HG03558 (cell line): ENCODE measurements around the gene PRSS27.

Experiments
- ATAC-seq: cut with Tn5 transposase; IDR thresholded peaks from one replicate; pipeline ENCODE4 v1.9.1; 2021; ENCODE audit warnings: moderate number of reproducible peaks; ENCODE audit not compliant: unreplicated experiment; ENCODE audit errors: extremely low read depth

The PRSS27 gene

DNA sequence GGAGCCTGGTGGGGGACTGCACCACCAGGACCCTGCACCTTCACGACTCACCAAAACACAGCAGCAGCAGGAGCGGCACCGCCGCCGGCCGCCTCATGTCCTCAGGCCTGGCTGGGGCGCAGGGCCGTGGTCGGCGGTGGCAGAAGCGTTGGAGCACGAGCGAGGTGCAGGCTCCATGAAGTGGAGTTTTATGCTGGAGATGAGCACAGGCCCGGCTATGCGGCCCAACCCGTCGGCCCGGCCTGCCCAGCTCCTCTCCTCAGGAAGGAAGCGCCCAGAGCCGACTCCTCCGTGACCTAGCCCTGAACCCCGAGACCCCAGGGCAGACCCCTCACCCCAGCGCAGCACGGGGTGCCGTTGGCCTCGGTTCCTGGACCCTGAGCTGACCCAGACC, at the start of gene PRSS27:
Gene PRSS27, minus strand, starts transcription at position 161 of the 394 bp plus-strand sequence. Its CDS starts 64 bp downstream, at position 97.
- ATAC-seq = no peak

DNA sequence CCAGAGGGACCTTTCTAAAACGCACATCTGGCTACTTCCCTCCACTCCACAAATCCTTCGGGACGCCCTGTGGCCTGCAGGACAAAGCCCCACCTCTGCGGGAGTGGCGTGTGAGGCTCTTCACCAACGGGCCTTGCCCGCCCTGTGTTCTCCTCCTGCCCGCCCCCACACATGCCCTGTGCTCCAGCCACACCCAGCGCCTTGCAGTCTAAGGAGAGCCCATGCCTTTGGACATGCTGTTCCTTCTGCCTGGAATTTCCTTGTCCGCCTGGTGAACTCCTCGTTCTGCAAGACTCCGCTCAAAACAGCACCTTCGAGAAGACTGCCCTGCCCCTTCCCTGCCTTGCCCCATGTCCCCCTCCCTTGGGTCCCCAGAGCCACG, 49.6 kb upstream of the PRSS27 start:
- no peak for ATAC-seq

DNA sequence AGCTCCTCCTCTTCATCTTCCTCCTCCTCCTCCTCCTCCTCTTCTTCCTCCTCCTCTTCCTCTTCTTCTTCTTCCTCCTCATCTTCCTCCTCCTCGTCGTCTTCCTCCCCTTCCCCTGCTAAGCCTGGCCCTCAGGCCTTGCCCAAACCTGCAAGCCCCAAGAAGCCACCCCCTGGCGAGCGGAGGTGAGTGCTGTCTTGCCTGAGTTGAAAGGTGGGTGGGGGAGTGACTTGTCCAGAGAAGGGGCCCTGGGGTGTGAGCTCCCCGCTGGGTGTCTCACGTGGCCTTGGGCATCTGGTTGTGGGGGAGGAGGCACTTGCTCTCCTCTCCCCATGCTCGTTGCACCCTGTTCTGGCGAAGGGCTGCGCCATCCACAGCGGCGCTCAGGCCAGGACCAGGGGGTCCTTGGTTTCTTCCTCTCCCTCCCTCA, 49.1 kb upstream of the PRSS27 start:
- ATAC-seq = no peak

DNA sequence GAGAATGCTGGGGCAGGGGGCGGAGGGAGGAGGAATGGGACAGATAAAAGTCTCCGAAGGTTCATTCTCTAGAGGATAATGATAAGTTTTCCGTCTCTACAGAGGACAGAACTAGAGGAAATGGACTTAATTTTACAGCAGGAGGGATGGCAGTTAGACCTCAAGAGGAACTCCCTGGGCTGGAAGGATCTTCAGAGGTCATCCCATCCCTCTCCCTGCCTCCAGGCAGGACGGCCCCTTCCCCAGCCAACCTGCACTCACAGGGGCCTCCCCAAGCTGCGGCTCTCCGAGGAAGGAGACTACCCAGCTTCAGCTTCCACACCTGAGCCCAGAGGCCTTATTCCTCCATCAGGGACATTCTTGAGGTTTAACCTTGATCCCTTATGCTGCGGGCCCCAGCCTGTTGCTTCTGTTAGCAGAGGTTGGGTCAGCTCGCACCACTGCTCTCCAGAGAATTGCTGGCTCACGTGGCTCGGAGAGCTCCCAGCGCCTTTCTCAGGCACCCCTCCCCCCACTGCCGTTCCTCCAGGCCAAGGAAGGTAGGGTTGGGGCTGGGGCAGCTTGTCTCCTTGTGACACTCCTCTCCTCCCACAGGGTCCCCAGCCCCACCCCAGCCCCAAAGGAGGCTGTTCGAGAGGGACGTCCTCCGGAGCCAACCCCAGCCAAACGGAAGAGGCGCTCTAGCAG, 48.5 kb upstream of the PRSS27 start:
- ATAC-seq = no peak

DNA sequence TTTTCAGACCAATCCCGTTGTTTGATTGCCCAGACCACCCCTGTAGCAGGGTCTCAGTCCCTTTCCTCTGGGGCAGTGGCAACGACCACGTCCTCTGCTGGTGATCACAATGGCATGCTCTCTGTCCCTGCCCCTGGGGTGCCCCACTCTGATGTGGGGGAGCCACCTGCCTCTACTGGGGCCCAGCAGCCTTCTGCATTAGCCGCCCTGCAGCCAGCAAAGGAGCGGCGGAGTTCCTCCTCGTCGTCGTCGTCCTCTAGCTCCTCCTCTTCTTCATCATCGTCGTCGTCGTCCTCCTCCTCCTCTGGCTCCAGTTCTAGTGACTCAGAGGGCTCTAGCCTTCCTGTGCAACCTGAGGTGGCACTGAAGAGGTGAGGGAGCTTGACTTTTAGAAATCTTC, 47.9 kb upstream of the PRSS27 start:
- ATAC-seq = no peak

DNA sequence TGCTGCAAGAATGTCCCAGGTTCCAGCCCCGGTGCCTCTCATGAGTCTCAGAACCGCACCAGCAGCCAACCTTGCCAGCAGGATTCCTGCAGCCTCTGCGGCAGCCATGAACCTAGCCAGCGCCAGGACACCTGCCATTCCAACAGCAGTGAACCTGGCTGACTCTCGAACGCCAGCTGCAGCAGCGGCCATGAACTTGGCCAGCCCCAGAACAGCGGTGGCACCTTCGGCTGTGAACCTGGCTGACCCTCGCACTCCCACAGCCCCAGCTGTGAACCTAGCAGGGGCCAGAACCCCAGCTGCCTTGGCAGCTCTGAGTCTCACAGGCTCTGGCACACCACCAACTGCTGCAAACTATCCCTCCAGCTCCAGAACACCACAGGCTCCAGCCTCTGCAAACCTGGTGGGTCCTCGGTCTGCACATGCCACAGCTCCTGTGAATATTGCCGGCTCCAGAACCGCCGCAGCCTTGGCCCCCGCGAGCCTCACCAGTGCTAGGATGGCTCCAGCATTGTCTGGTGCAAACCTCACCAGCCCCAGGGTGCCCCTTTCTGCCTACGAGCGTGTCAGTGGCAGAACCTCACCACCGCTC, 47.2 kb upstream of the PRSS27 start:
- ATAC-seq = no peak

DNA sequence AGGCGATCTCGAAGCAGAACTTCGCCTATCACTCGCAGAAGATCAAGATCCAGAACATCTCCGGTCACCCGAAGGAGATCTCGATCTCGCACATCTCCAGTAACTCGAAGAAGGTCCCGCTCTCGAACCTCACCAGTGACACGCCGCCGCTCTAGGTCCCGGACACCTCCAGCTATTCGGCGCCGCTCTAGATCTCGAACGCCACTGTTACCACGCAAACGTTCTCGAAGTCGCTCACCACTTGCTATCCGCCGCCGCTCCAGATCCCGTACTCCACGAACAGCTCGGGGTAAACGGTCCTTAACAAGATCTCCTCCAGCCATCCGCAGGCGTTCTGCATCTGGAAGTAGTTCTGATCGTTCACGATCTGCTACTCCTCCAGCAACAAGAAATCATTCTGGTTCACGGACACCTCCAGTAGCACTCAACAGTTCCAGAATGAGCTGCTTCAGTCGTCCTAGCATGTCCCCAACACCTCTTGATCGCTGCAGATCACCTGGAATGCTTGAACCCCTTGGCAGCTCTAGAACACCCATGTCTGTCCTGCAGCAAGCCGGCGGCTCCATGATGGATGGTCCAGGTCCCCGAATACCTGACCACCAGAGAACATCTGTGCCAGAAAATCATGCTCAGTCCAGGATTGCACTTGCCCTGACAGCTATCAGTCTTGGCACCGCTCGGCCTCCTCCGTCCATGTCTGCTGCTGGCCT, 46.6 kb upstream of the PRSS27 start:
- ATAC-seq = no peak

DNA sequence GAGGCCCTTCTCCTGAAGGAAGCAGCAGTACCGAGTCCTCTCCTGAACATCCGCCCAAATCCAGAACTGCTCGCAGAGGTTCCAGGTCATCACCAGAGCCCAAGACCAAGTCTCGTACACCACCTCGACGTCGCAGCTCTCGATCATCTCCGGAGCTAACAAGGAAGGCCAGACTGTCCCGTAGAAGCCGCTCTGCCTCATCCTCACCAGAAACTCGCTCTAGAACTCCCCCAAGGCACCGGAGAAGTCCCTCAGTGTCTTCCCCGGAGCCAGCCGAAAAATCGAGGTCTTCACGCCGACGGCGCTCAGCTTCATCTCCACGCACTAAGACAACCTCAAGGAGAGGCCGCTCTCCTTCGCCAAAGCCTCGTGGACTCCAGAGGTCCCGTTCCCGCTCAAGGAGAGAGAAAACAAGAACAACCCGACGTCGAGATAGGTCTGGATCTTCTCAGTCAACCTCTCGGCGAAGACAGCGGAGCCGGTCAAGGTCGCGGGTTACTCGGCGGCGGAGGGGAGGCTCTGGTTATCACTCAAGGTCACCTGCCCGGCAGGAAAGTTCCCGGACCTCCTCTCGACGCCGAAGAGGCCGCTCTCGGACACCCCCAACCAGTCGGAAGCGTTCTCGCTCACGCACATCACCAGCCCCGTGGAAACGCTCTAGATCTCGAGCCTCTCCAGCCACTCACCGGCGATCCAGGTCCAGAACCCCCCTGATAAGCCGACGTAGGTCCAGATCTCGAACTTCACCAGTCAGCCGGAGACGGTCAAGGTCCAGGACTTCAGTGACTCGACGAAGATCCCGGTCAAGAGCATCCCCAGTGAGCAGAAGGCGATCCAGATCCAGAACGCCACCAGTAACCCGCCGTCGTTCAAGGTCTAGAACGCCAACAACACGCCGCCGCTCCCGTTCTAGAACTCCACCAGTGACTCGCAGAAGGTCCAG, 45.7 kb upstream of the PRSS27 start:
- no peak for ATAC-seq

DNA sequence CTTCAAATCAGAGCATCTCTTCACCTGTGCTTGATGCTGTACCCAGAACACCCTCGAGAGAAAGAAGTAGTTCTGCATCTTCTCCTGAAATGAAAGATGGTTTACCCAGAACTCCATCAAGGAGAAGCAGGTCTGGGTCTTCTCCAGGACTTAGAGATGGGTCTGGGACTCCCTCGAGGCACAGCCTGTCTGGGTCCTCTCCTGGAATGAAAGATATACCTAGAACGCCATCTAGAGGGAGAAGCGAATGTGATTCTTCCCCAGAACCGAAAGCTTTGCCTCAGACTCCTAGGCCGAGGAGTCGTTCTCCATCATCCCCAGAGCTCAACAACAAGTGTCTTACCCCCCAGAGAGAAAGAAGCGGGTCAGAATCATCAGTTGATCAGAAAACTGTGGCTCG, 44.7 kb upstream of the PRSS27 start:
- no peak for ATAC-seq

DNA sequence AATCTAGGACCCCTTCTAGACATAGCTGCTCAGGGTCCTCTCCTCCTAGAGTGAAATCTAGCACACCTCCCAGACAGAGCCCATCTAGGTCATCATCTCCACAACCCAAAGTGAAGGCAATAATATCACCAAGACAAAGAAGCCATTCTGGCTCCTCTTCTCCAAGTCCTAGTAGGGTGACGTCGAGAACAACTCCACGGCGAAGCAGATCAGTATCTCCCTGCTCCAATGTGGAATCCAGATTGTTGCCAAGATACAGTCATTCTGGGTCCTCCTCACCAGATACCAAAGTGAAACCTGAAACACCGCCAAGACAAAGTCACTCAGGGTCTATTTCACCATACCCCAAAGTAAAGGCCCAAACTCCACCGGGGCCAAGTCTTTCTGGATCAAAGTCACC, 43.1 kb upstream of the PRSS27 start:
- no peak for ATAC-seq

DNA sequence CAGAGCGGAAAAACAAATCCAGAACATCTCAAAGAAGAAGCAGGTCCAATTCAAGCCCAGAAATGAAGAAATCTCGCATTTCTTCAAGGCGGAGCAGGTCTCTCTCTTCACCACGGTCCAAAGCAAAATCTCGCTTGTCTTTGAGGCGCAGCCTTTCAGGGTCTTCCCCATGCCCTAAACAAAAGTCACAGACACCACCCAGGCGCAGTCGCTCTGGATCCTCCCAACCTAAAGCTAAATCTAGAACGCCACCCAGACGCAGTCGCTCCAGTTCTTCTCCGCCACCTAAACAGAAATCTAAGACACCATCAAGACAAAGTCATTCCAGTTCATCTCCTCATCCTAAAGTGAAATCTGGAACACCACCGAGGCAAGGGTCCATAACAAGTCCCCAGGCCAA, 42.7 kb upstream of the PRSS27 start:
- no peak for ATAC-seq

DNA sequence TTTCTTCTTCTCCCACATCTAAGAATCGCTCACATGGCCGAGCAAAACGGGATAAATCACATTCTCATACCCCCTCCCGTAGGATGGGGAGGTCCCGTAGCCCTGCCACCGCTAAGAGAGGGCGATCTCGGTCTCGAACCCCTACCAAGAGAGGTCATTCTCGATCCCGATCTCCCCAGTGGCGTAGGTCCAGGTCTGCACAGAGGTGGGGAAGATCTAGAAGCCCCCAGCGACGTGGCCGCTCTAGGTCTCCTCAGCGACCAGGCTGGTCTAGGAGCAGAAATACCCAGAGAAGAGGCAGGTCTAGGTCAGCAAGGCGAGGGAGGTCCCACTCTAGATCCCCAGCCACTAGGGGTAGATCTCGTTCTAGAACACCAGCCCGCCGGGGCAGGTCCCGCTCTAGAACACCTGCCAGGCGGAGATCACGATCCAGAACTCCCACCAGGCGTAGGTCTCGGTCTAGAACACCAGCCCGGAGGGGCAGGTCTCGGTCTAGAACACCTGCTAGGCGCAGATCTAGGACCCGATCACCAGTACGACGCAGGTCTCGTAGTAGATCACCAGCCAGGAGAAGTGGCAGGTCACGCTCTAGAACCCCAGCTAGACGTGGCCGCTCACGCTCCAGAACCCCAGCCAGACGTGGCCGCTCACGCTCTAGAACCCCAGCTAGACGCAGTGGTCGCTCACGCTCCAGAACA, 42.0 kb upstream of the PRSS27 start:
- no peak for ATAC-seq

DNA sequence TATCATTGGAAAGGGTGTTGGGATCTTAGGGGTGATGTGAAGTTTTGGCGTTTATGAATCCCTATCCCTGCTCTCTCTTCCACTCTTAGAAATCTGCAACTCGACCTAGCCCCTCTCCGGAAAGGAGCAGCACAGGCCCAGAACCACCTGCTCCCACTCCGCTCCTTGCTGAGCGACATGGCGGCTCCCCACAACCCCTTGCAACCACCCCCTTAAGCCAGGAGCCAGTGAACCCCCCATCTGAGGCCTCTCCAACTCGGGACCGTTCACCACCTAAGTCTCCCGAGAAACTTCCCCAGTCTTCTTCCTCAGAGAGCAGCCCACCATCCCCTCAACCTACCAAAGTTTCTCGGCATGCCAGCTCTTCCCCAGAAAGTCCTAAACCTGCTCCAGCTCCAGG, 41.4 kb upstream of the PRSS27 start:
- ATAC-seq = no peak

DNA sequence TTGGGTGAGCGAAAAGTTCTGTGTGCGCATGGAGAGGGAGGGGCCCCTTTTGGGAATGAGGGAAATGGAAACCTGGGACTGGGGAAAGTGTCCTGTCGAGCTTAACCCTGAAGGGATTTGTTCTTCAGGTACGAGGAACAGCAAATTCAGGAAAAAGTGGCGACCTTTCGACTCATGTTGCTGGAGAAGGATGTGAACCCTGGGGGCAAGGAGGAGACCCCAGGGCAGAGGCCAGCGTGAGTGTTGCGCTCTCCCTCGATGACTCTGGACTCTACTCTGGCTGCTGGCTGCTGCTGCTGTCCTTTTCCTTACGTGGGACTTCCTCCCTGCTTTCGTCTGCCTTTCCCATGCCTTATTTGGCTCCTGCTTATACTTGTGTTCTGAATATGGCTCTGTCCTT, 37.3 kb upstream of the PRSS27 start:
- ATAC-seq = no peak

DNA sequence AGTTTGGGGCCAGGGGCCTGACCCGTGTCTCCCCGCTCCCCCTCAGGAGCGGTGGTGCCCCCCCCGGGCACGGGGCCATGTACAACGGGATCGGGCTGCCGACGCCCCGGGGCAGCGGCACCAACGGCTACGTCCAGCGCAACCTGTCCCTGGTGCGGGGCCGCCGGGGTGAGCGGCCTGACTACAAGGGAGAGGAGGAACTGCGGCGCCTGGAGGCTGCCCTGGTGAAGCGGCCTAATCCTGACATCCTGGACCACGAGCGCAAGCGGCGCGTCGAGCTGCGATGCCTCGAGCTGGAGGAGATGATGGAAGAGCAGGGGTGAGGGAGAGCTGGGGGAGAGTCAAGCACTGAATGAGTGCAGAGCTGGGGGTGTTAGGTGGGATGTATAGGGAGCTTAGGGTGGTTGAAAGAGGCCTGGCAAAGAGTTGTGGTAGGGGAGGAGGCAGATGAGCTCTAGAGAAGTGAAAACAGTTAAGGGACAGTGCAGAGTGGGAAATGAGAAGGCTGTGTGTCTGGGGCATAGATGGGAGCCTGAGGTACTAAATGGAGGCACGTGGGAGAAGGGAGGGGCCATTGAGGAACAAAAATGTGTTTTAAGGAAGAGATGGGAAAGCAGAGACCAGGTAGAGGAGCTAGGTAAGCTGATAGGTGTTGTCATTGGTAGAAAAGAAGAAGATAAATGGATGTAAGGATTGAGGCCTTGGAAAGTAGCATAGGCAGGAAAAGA, 36.4 kb upstream of the PRSS27 start:
- ATAC-seq = no peak

DNA sequence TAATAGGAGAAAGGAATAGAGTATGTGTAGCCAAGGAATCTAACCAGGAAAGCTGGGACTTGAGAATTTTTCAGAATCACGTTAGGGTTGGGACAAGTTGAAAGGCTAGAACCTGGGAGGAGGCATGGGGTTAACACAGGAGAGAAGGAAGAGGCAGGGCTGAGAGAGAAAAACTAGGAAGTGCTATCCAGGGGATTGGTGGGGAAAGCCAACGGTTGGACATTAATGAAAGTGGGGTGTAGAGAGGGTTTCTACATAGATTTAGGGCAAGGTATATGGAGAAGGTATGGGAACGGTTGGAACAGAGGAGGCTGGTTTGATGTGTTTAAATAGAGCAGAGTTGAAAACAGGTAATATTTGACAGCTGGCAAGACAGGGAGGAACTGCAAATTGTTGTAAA, 35.1 kb upstream of the PRSS27 start:
- no peak for ATAC-seq

DNA sequence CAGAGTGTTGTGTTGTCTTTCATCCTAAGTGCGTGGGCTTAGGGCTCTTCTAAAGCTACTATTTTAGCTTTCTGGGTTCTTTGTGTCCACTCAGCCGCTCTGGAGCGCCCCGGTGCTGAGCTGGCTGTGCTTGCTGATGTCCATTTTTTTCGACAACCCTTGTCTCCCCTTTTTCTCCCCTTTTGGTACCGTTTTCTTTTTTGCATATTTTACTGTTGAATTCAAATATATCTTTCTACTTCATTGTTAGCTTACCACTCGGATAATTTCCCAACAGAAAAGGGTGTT, 33.7 kb upstream of the PRSS27 start:
- no peak for ATAC-seq

DNA sequence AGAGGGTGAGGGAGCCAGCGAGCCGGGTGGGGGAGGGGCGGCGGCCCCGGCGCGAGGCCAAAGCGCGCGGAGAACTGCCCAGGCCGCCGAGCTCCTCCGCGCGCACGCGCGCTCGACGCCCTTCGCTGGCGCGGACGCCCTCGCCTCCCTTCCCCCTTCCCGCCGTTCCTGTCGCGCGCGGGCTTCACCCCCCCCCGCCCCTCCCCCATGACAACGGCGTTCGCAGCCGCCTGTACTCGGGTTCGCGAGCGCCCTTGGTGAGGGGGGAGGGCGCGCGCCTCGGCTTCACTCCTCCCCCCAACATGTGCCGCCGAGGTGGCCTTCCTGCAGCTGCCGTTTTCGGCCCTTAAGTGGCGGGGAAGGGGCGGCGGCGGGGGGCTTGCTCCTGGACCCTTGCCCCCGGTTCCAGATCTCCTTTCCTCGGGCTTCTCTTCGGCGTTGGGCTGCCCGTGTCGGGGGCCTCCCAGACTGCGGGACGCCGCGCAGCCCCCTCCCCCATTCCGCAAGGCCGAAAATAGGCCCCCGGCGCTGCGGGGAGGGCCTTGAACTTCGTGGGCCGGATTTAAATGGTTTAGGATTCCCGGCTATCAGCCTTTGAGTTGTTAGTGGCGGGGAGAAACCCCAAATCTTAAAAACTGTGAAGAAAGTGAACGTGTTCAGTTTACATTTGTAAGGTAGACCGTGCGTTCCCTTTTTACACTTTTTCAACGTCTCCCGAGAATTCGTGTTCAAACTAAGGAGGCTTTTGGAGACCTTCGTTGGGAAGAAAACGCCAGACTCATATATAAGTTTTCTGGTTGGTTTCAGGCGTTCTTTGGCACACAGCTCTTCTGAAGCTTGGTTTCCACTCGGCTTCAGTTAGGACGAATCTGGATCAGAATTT, 33.1 kb upstream of the PRSS27 start:
- no peak for ATAC-seq
